Peyer's patch (tissue), 4 donors: ENCODE measurements around the gene NOG. TPM values are rescaled to one million over a fixed set of nuclear protein-coding genes. Genes with fewer than 3 reads are reported as not detected.

ENCODE experiments used
- DNase-seq, 3 donors: peaks; one replicate each; pipeline ENCODE4 v3.0.0-alpha.2; 2017 to 2019
- H3K27ac ChIP-seq, 4 donors: fragments of 200-600 bp; sonication (generic); one replicate each; pipeline ENCODE4 v1.5.1; 2016 to 2019
- H3K27me3 ChIP-seq, 2 donors: fragments of 200-600 bp; sonication (generic); one replicate each; pipeline ENCODE4 v1.5.1; 2019
- H3K36me3 ChIP-seq, 3 donors: fragments of 200-600 bp; sonication (generic); one replicate each; pipeline ENCODE4 v1.5.1; 2016 to 2019
- H3K4me1 ChIP-seq, 4 donors: fragments of 200-600 bp; sonication (generic); one replicate each; pipeline ENCODE4 v1.5.1; 2016 to 2019
- H3K4me3 ChIP-seq, 4 donors: fragments of 200-600 bp; sonication (generic); 1 replicate in 3 of 4; 2 replicates in 1 of 4; pipeline ENCODE4 v1.5.1; 2016 to 2019; ENCODE audit warnings: mild to moderate bottlenecking in 1 of 4
- H3K9me3 ChIP-seq, 4 donors: fragments of 200-600 bp; sonication (generic); one replicate each; pipeline ENCODE4 v1.5.1; 2016 to 2019; ENCODE audit warnings: mild to moderate bottlenecking in 1 of 4
- CTCF ChIP-seq, 6 experiments: fragments of 450-650 bp in 4 of 6; fragments of 200-600 bp in 2 of 6; sonication (generic) in 1 of 6; IDR thresholded peaks; one replicate each; pipeline ENCODE4 v1.5.1; 2017 to 2019; ENCODE audit warnings: antibody characterized with exemption in 6 of 6, mild to moderate bottlenecking in 3 of 6, moderate library complexity in 1 of 6
- POLR2A ChIP-seq, 2 donors: fragments of 450-650 bp; IDR thresholded peaks; one replicate each; pipeline ENCODE4 v1.5.1; 2017; ENCODE audit warnings: antibody characterized with exemption in 2 of 2, mild to moderate bottlenecking in 2 of 2, moderate library complexity in 2 of 2
- small RNA-seq, 2 donors: library from RNA; depleted of rRNA; stranded (forward); fragments of <200 nt; gene quantifications; one replicate each; pipeline ENCODE3, GENCODE V24; 2016
- total RNA-seq, 4 donors: library from RNA; depleted of rRNA; stranded (reverse); fragments of >200 nt; gene quantifications; one replicate each; pipeline ENCODE4 v1.1.0, GENCODE V29; 2016

NOG gene
- total RNA-seq, 4 donors from 2014 or later = 0.40 TPM; not detected in 3

GRCh38 chr17:56638591-56639051, 45.1 kb downstream of the NOG start:
- Histone ChIP-seq H3K4me1 (no peaks in the 10 kb centered on the region), H3K27me3 (no peaks in the 10 kb centered on the region), H3K4me3 (no peak overlapping the region), H3K27ac (no peak overlapping the region), H3K9me3 (no peaks in the 10 kb centered on the region), H3K36me3 (no peaks in the 10 kb centered on the region)
- TF ChIP-seq CTCF (IDR thresholded peaks at IDR 0.05) (no peak), POLR2A (IDR thresholded peaks at IDR 0.05) (no peak)
- DNase-seq = no peak

DNA sequence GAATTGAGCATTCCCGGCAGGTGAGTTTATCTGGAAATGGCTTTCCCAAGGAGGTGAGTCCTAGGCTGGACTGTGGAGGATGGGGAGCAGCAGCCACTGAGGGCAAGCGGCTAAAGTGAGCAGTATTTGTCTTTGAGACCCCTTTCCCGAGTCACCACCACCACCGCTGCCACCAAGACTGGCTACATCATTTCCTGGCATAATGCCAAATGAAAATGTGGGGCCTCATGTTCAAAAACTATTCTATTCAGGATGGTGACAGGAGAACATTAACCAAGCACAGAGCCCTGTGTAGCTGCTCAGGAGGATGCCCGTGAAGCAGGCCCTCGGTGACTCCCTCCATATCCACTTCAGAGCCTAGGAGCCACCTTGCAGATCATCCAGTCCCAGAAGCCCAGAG, 46.0 kb downstream of the NOG start:
- H3K27ac ChIP-seq = no peak overlapping the region
- no peaks in the 10 kb centered on the region for H3K4me1 ChIP-seq
- TF ChIP-seq POLR2A (IDR thresholded peaks at IDR 0.05) (no peak), CTCF (IDR thresholded peaks at IDR 0.05) (no peak)
- H3K36me3 ChIP-seq = no peaks in the 10 kb centered on the region
- no peak for DNase-seq
- no peaks in the 10 kb centered on the region for H3K27me3 ChIP-seq
- H3K4me3 ChIP-seq = no peak overlapping the region
- no peaks in the 10 kb centered on the region for H3K9me3 ChIP-seq

DNA sequence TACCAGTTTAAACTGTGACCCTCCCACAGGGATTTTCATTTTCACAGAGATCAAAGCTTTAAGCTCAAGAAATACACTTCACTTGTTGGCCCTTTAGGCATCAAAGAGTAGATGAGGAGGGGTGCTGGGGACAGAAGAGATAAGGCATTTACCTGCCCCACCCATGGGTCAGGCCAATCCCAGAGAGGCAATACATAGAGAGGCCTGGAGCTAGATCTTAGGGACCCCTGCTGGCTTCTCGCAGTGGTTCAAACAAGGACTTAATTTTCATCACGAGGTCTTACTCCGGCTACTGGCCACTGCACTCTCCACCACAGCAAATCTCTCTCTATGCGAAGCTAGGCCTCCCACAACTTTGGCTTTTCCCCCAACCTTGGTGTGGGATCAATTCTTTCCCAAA, 46.6 kb downstream of the NOG start:
- no peak for DNase-seq
- Histone ChIP-seq H3K9me3 (no peaks in the 10 kb centered on the region), H3K4me3 (no peak overlapping the region), H3K27ac (no peak overlapping the region), H3K36me3 (no peaks in the 10 kb centered on the region), H3K4me1 (no peaks in the 10 kb centered on the region), H3K27me3 (no peaks in the 10 kb centered on the region)
- no peak for TF ChIP-seq POLR2A (IDR thresholded peaks at IDR 0.05)

GRCh38 chr17:56641373-56641772, 47.9 kb downstream of the NOG start:
- TF ChIP-seq POLR2A (IDR thresholded peaks at IDR 0.05) = no peak
- no peak for TF ChIP-seq CTCF (IDR thresholded peaks at IDR 0.05)

GRCh38 chr17:56641894-56642293, 48.4 kb downstream of the NOG start:
- TF ChIP-seq POLR2A (IDR thresholded peaks at IDR 0.05) = no peak
- no peak for TF ChIP-seq CTCF (IDR thresholded peaks at IDR 0.05)
- Histone ChIP-seq H3K9me3 (no peaks in the 10 kb centered on the region), H3K4me1 (no peaks in the 10 kb centered on the region), H3K27me3 (no peaks in the 10 kb centered on the region), H3K36me3 (no peaks in the 10 kb centered on the region), H3K27ac (no peak overlapping the region), H3K4me3 (no peak overlapping the region)
- DNase-seq = no peak

More at GRCh38 chr17:56641373-56641772, 47.9 kb downstream of the NOG start:
- Histone ChIP-seq H3K27ac (no peak overlapping the region), H3K36me3 (no peaks in the 10 kb centered on the region), H3K9me3 (no peaks in the 10 kb centered on the region), H3K4me3 (no peak overlapping the region), H3K4me1 (no peaks in the 10 kb centered on the region), H3K27me3 (no peaks in the 10 kb centered on the region)
- no peak for DNase-seq

DNA sequence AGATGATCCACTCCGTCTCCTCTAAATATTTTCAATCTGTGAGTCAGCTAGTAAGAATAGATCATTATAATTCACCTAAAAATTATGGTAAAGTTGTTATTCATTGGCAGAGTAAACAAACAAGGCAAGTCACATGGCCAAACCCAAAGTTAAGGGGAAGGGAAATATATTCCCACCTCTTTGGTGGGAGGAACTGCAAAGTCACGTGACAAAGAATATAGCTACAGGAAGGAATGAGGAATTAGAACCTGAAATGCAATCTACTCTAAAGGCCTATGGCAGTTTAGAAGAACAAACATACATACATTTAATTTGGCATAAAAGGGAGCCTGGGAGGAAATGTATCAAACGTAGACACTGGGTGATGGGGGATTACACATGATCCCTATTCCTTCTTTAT, 48.9 kb downstream of the NOG start:
- Histone ChIP-seq H3K4me3 (no peak overlapping the region), H3K4me1 (no peaks in the 10 kb centered on the region), H3K9me3 (no peaks in the 10 kb centered on the region), H3K27ac (no peak overlapping the region), H3K36me3 (no peaks in the 10 kb centered on the region), H3K27me3 (no peaks in the 10 kb centered on the region)
- no peak for TF ChIP-seq CTCF (IDR thresholded peaks at IDR 0.05)
- no peak for TF ChIP-seq POLR2A (IDR thresholded peaks at IDR 0.05)
- no peak for DNase-seq

Small RNAs within 50 kb of the gene (small RNA-seq; reads per million reads assigned to genes)
- gene RPL39P33 = 0 reads per million in 2 donors

Other genes starting within 250 kb of the NOG start
- 10 to 100 TPM in 1 of 4 donors, 1 to 10 TPM in 1, not detected in 2; 1.7 to 10.7 TPM for gene C17orf67, start 240.2 kb downstream of the NOG start, total RNA-seq
- 10 to 100 TPM in 1 of 4 donors, 1 to 10 TPM in 3; 4.2 to 12.4 (median 9.0) TPM for gene DGKE, start 240.5 kb downstream of the NOG start, total RNA-seq